M059J (cell line): ENCODE measurements around the gene RETREG1. TPM values are rescaled to one million over a fixed set of nuclear protein-coding genes. Genes with fewer than 3 reads are reported as not detected.

Experiments used
- DNase-seq: peaks from one replicate; pipeline ENCODE4 v3.0.0-alpha.2; 2012; ENCODE audit warnings: low read depth
- total RNA-seq: library from RNA; depleted of rRNA; stranded (reverse); fragments of >200 nt; shearing (Covaris generic); gene quantifications from 2 replicates; pipeline ENCODE4 v1.2.3, GENCODE V29; 2014

The RETREG1 gene
- total RNA-seq, 1 experiment from 2014 or later, result 2.2 TPM

GRCh38 chr5:16528382-16529110, 88.3 kb downstream of the RETREG1 start:
- no peak for DNase-seq

GRCh38 chr5:16525651-16526050, 91.1 kb downstream of the RETREG1 start:
- no peak for DNase-seq

GRCh38 chr5:16524286-16524685, 92.5 kb downstream of the RETREG1 start:
- no peak for DNase-seq

GRCh38 chr5:16521521-16522483, 95.0 kb downstream of the RETREG1 start:
- no peak for DNase-seq

GRCh38 chr5:16520841-16521240, 96.0 kb downstream of the RETREG1 start:
- no peak for DNase-seq

- no peak for DNase-seq
These were observed 97.4 kb downstream of the RETREG1 start for GRCh38 chr5:16519435-16519834.

- no peak for DNase-seq
These were observed 98.2 kb downstream of the RETREG1 start for GRCh38 chr5:16518606-16519005.

GRCh38 chr5:16515532-16515931, 101.3 kb downstream of the RETREG1 start:
- no peak for DNase-seq

GRCh38 chr5:16510098-16510497, 106.7 kb downstream of the RETREG1 start:
- no peak for DNase-seq

GRCh38 chr5:16508730-16509531, 107.9 kb downstream of the RETREG1 start:
- DNase-seq, result peak; percentile 67

GRCh38 chr5:16507716-16508115, 109.1 kb downstream of the RETREG1 start:
- DNase-seq, result no peak

- DNase-seq, result no peak
These were observed 110.9 kb downstream of the RETREG1 start for GRCh38 chr5:16505904-16506303.

- no peak for DNase-seq
These were observed 111.5 kb downstream of the RETREG1 start for GRCh38 chr5:16505140-16505891.

GRCh38 chr5:16504571-16504970, 112.2 kb downstream of the RETREG1 start:
- no peak for DNase-seq

- peak; percentile 73 for DNase-seq
These were observed 113.9 kb downstream of the RETREG1 start for GRCh38 chr5:16502866-16503265.

GRCh38 chr5:16500024-16500423, 116.8 kb downstream of the RETREG1 start:
- DNase-seq, result no peak

GRCh38 chr5:16497546-16497945, 119.3 kb downstream of the RETREG1 start:
- no peak for DNase-seq

GRCh38 chr5:16493261-16493660, 123.5 kb downstream of the RETREG1 start:
- DNase-seq, result peak; percentile 48

- peak; percentile 83 for DNase-seq
These were observed 124.2 kb downstream of the RETREG1 start for GRCh38 chr5:16492398-16493140.

GRCh38 chr5:16490911-16491310, 125.9 kb downstream of the RETREG1 start:
- DNase-seq, result no peak
